Activated B cell treated with CpG ODN at 0.5 μM for 24 hours (primary cell): ENCODE results near the gene EPHA10. TPM values are rescaled to one million over a fixed set of nuclear protein-coding genes. Genes with fewer than 3 reads are reported as not detected.

Experiments used
- ATAC-seq: fragments of 200-7000 bp; cut with Tn5 transposase; one replicate; pipeline ENCODE4 v1.10.0; 2021; ENCODE audit warnings: low read depth, mild to moderate bottlenecking, moderate library complexity
- CTCF ChIA-PET: fragments of 350-600 bp; sonication (Branson Sonifier 250); formaldehyde crosslinking; loops from one replicate; lab custom pipeline; 2021; ENCODE audit warnings: antibody characterized with exemption; lab: Charles Lee
- POLR2A ChIA-PET: fragments of 350-600 bp; sonication (Branson Sonifier 250); formaldehyde crosslinking; loops from one replicate; lab custom pipeline; 2021; ENCODE audit warnings: antibody characterized with exemption; lab: Charles Lee
- DNase-seq: peaks from one replicate; pipeline ENCODE4 v3.0.0; 2022
- H3K27ac Mint-ChIP-seq: one replicate; pipeline ENCODE4 v1.8.0; 2020; ENCODE audit warnings: mixed read lengths
- H3K27me3 Mint-ChIP-seq: one replicate; pipeline ENCODE4 v1.8.0; 2021; ENCODE audit warnings: mixed read lengths
- H3K36me3 Mint-ChIP-seq: one replicate; pipeline ENCODE4 v1.8.0; 2021; ENCODE audit warnings: low read depth, mixed read lengths
- H3K4me1 Mint-ChIP-seq: one replicate; pipeline ENCODE4 v1.8.0; 2021; ENCODE audit warnings: mixed read lengths
- H3K4me3 Mint-ChIP-seq: one replicate; pipeline ENCODE4 v1.8.0; 2020; ENCODE audit warnings: mild to moderate bottlenecking, mixed read lengths
- H3K9me3 Mint-ChIP-seq: one replicate; pipeline ENCODE4 v1.8.0; 2020; ENCODE audit warnings: mixed read lengths
- CTCF ChIP-seq: fragments of 200-600 bp; IDR thresholded peaks from one replicate; pipeline ENCODE4 v1.8.0; 2022; ENCODE audit warnings: antibody characterized with exemption, mild to moderate bottlenecking
- intact Hi-C: fragments of 100-400 bp; cut with micrococcal nuclease; formaldehyde crosslinking; loops from one replicate; pipeline ENCODE4 v1.15.1; 2024
- total RNA-seq: library from RNA; stranded (reverse); gene quantifications from 2 replicates; pipeline ENCODE4 v1.2.3, GENCODE V29; 2022

Gene EPHA10
- total RNA-seq, 1 donor from 2014 or later, result 0.27 TPM

GRCh38 chr1:37761416-37762095 lies 3.4 kb downstream of the EPHA10 start:
- intact Hi-C loops, result no loop called here
- H3K36me3 Mint-ChIP-seq, result no peaks in the 10 kb centered on the region
- no peaks in the 10 kb centered on the region for H3K9me3 Mint-ChIP-seq
- DNase-seq (no peak), ATAC-seq (no peak)
- no peak overlapping the region for H3K4me3 Mint-ChIP-seq
- TF ChIP-seq CTCF, result no peak
- ChIA-PET POLR2A (no interaction called here), CTCF (no interaction called here)
- peaks cover 20% of the 10 kb centered on the region for H3K4me1 Mint-ChIP-seq
- H3K27ac Mint-ChIP-seq, result no peak overlapping the region
- peaks cover 53% of the 10 kb centered on the region for H3K27me3 Mint-ChIP-seq

- intact Hi-C loops, result no loop called here
- Mint-ChIP-seq H3K36me3 (no peaks in the 10 kb centered on the region), H3K9me3 (no peaks in the 10 kb centered on the region), H3K27me3 (peaks cover 46% of the 10 kb centered on the region), H3K27ac (no peak overlapping the region), H3K4me3 (no peak overlapping the region), H3K4me1 (no peaks in the 10 kb centered on the region)
- ATAC-seq (no peak), DNase-seq (no peak)
- ChIA-PET CTCF (no interaction called here), POLR2A (no interaction called here)
- TF ChIP-seq CTCF, result no peak
These were observed 5.5 kb downstream of the EPHA10 start for GRCh38 chr1:37759451-37759850.

- CTCF ChIA-PET, result no interaction called here
- DNase-seq (no peak), ATAC-seq (no peak)
- intact Hi-C loops, result no loop called here
- TF ChIP-seq CTCF, result no peak
- Mint-ChIP-seq H3K9me3 (no peaks in the 10 kb centered on the region), H3K27me3 (peaks cover 32% of the 10 kb centered on the region), H3K4me1 (peaks cover 13% of the 10 kb centered on the region), H3K27ac (no peak overlapping the region), H3K36me3 (no peaks in the 10 kb centered on the region), H3K4me3 (no peak overlapping the region)
- POLR2A ChIA-PET, result no interaction called here
These were observed 8.9 kb downstream of the EPHA10 start for GRCh38 chr1:37755951-37756560.

GRCh38 chr1:37755290-37755689 lies 9.6 kb downstream of the EPHA10 start:
- no peaks in the 10 kb centered on the region for H3K9me3 Mint-ChIP-seq
- H3K4me3 Mint-ChIP-seq, result no peak overlapping the region
- ATAC-seq, result no peak

More at GRCh38 chr1:37755290-37755689, 9.6 kb downstream of the EPHA10 start:
- peaks cover 13% of the 10 kb centered on the region for H3K4me1 Mint-ChIP-seq
- ChIA-PET CTCF (no interaction called here), POLR2A (no interaction called here)
- TF ChIP-seq CTCF, result no peak
- H3K27me3 Mint-ChIP-seq, result peaks cover 34% of the 10 kb centered on the region
- intact Hi-C loops, result no loop called here
- H3K36me3 Mint-ChIP-seq, result no peaks in the 10 kb centered on the region
- H3K27ac Mint-ChIP-seq, result no peak overlapping the region
- no peak for DNase-seq
